GM12878 (cell line): ENCODE results near the gene PPIL3. TPM values are rescaled to one million over a fixed set of nuclear protein-coding genes. Genes with fewer than 3 reads are reported as not detected.
A peak's percentile ranks its signal among the peaks of the same experiment; 100 is the strongest.

Experiments used
- ATAC-seq: fragments of 200-7000 bp; cut with Tn5 transposase; 3 replicates; pipeline ENCODE4 v1.9.1; 2020; ENCODE audit warnings: mild to moderate bottlenecking, moderate library complexity
- BruUV-seq: library from RNA; stranded (reverse); fragments of 400-500 nt; replicated peaks from 2 replicates; lab custom pipeline; 2021; lab: Mats Ljungman, UMichigan
- CTCF ChIA-PET: fragments of 300-600 bp; sonication (Branson Sonifier 250); formaldehyde crosslinking; extraction: SDS; loops from one replicate; lab custom pipeline; 2021; ENCODE audit warnings: inconsistent platforms; lab: Yijun Ruan, JAX
- POLR2A ChIA-PET: fragments of 350-600 bp; formaldehyde crosslinking; extraction: SDS; loops from one replicate; lab custom pipeline; 2021; ENCODE audit warnings: inconsistent platforms; lab: Charles Lee
- RAD21 ChIA-PET: fragments of 300-600 bp; sonication (Branson Sonifier 250); formaldehyde crosslinking; loops from one replicate; lab custom pipeline; 2023; ENCODE audit warnings: antibody characterized with exemption; ENCODE audit not compliant: unreplicated experiment; lab: Charles Lee
- SMC1A ChIA-PET: fragments of 300-600 bp; sonication (Branson Sonifier 250); formaldehyde crosslinking; loops from one replicate; lab custom pipeline; 2023; ENCODE audit not compliant: unreplicated experiment, uncharacterized antibody; lab: Charles Lee
- DNase-seq: peaks from one replicate; pipeline ENCODE4 v3.0.0-alpha.2; 2011; ENCODE audit warnings: low read depth, low spot score
- FAIRE-seq: peaks from 3 replicates; lab custom pipeline; 2011; peaks lifted over from hg19 to GRCh38; lab: Jason Lieb, UNC
- H2AFZ ChIP-seq: 2 replicates; pipeline ENCODE4 v1.6.0; 2011; ENCODE audit warnings: low read depth, low read length, control low read depth; ENCODE audit not compliant: control insufficient read depth
- H3K27ac ChIP-seq: 2 replicates; pipeline ENCODE4 v1.5.1; 2011; ENCODE audit warnings: control low read depth; ENCODE audit not compliant: control insufficient read depth, insufficient read depth
- H3K27me3 ChIP-seq, 2 experiments: replicated peaks in 1 of 2; 2 replicates each; pipeline versions ENCODE4 v1.6.0 to v1.6.1; 2011; ENCODE audit warnings: low read length in 1 of 2; ENCODE audit not compliant: control insufficient read depth in 2 of 2, insufficient read depth in 2 of 2
- H3K36me3 ChIP-seq, 2 experiments: 2 replicates each; pipeline ENCODE4 v1.5.1; 2011; ENCODE audit warnings: low read length in 1 of 2; ENCODE audit not compliant: control insufficient read depth in 2 of 2, insufficient read depth in 2 of 2
- H3K4me1 ChIP-seq: 2 replicates; pipeline ENCODE4 v1.6.1; 2011; ENCODE audit warnings: mild to moderate bottlenecking, low read length, moderate library complexity, mixed read lengths; ENCODE audit not compliant: control insufficient read depth, insufficient read depth
- H3K4me2 ChIP-seq: 2 replicates; pipeline ENCODE4 v1.6.0; 2011; ENCODE audit warnings: control low read depth; ENCODE audit not compliant: control insufficient read depth, insufficient read depth
- H3K4me3 ChIP-seq: fragments of 200-600 bp; sonication (generic); 2 replicates; pipeline ENCODE4 v1.5.1; 2016
- H3K79me2 ChIP-seq: 2 replicates; pipeline ENCODE4 v1.6.0; 2011; ENCODE audit warnings: low read length; ENCODE audit not compliant: control insufficient read depth, insufficient read depth
- H3K9ac ChIP-seq: 2 replicates; pipeline ENCODE4 v1.8.0; 2011; ENCODE audit warnings: low read length, control low read depth, mixed read lengths; ENCODE audit not compliant: control insufficient read depth, insufficient read depth
- H3K9me3 ChIP-seq: replicated peaks from 3 replicates; pipeline ENCODE4 v1.5.1; 2011; ENCODE audit warnings: mild to moderate bottlenecking, low read length; ENCODE audit not compliant: control insufficient read depth, insufficient read depth
- H4K20me1 ChIP-seq: 2 replicates; pipeline ENCODE4 v1.6.0; 2011; ENCODE audit not compliant: control insufficient read depth, insufficient read depth
- WGBS: methylation state at CpG from one replicate; pipeline ENCODE4 v1.1.6; 2016; ENCODE audit warnings: low lambda C conversion rate; ENCODE audit not compliant: insufficient replicate concordance, insufficient coverage; ENCODE audit errors: missing lambda C conversion rate; 5-methylcytosine and 5-hydroxymethylcytosine counted together
- in situ Hi-C: fragments of 300-500 bp; cut with MboI; formaldehyde crosslinking; loops from 9 replicates; pipeline ENCODE4 v1.14.3; 2018; ENCODE audit warnings: mixed read lengths
- intact Hi-C: fragments of 100-400 bp; cut with micrococcal nuclease; formaldehyde crosslinking; loops from one replicate; pipeline ENCODE4 v1.14.2; 2022; ENCODE audit not compliant: unreplicated experiment
- polyA plus RNA-seq, 11 experiments: library from polyadenylated mRNA; depleted of rRNA in 4 of 11; unstranded in 6 of 11; stranded (reverse) in 5 of 11; fragments of >200 nt; fragmentation: Nextera tagmentation in 4 of 11; fragmentation: Illumina TruSeq in 1 of 11; extraction: Ambion mirVana in 4 of 11; extraction: Trizol in 1 of 11; gene quantifications; 1 replicate in 1 of 11; 2 replicates in 10 of 11; pipeline versions ENCODE4 v1.2.1 to v1.2.3, GENCODE V29; 2011 to 2016; ENCODE audit warnings: inconsistent platforms in 2 of 11, missing spikeins in 2 of 11, low read depth in 1 of 11
- total RNA-seq, 4 experiments: library from RNA; depleted of rRNA in 3 of 4; stranded (reverse); fragments of >200 nt in 3 of 4; fragmentation: Illumina TruSeq in 1 of 4; extraction: Trizol in 1 of 4; gene quantifications; 2 replicates each; pipeline versions ENCODE4 v1.2.1 to v1.2.3, GENCODE V29; 2013 to 2021
- TF ChIP-seq, protein P1 (sequence below): fragments of 450-650 bp; IDR thresholded peaks from 2 replicates; pipeline ENCODE4 v1.6.1; 2016; ENCODE audit warnings: mild to moderate bottlenecking, moderate library complexity, borderline replicate concordance
- TF ChIP-seq, protein P2 (sequence below): IDR thresholded peaks from 2 replicates; pipeline ENCODE4 v1.6.1; 2011; ENCODE audit warnings: borderline replicate concordance, low read depth, mild to moderate bottlenecking, moderate library complexity, low read length; ENCODE audit not compliant: insufficient read depth, poor library complexity, severe bottlenecking
- TF ChIP-seq, protein P3 (sequence below): IDR thresholded peaks from 2 replicates; pipeline ENCODE4 v1.6.1; 2012; ENCODE audit warnings: mild to moderate bottlenecking, low read depth, low read length

The PPIL3 gene
- total and polyA plus RNA-seq, 10 of the 15 experiments (the other 5 are each of a cell fraction or from before 2014, with no cell fraction given): 33.8 to 176 (median 59.1) TPM

DNA sequence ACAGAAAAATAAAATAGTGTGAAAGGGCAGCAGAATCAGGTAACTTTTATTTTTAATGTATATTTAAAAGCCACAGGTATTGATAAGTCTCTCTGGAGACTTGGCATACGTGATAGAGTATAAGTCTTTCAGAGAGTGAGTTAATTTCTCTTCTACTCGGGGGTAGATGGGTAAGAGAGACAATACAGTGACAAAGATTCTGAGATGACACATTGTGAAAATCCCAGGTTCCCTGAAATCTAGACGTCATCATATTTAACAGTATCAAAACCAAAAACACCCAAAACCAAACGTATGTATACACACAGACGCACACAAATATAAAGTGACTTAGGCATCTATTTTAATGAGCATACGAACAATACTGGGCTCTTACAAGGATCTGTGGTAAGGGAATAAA lies 33.6 kb upstream of the PPIL3 start:
- Histone ChIP-seq H3K27me3 (no peaks in the 10 kb centered on the region), H3K79me2 (no peaks in the 10 kb centered on the region), H3K27ac (no peak overlapping the region), H3K4me2 (no peak overlapping the region), H3K4me1 (no peaks in the 10 kb centered on the region), H3K36me3 (peaks cover 1 to 12% of the 10 kb centered on the region in 2 experiments; a peak in 3 of 4 replicates), H3K4me3 (no peak overlapping the region), H3K9me3 (no peaks in the 10 kb centered on the region), H3K9ac (no peak overlapping the region), H2AFZ (no peak overlapping the region), H4K20me1 (no peaks in the 10 kb centered on the region)
- intact Hi-C loops (no loop called here), in situ Hi-C loops (no loop called here)
- DNase-seq: no peak
- BruUV-seq: no TSS peak
- WGBS: 82% methylated on average over 6 of the region's 6 CpGs
- ChIA-PET CTCF (interaction anchor here (1.2 kb wide), 1 partner anchor 16 kb away, joined by 5 read pairs; no protein-coding TSS in a partner anchor), POLR2A (interaction anchor here (0.6 kb wide), 1 partner anchor 386 kb away, joined by 3 read pairs; no protein-coding TSS in a partner anchor), SMC1A (no interaction called here), RAD21 (no interaction called here)
- TF ChIP-seq, protein P1, sequence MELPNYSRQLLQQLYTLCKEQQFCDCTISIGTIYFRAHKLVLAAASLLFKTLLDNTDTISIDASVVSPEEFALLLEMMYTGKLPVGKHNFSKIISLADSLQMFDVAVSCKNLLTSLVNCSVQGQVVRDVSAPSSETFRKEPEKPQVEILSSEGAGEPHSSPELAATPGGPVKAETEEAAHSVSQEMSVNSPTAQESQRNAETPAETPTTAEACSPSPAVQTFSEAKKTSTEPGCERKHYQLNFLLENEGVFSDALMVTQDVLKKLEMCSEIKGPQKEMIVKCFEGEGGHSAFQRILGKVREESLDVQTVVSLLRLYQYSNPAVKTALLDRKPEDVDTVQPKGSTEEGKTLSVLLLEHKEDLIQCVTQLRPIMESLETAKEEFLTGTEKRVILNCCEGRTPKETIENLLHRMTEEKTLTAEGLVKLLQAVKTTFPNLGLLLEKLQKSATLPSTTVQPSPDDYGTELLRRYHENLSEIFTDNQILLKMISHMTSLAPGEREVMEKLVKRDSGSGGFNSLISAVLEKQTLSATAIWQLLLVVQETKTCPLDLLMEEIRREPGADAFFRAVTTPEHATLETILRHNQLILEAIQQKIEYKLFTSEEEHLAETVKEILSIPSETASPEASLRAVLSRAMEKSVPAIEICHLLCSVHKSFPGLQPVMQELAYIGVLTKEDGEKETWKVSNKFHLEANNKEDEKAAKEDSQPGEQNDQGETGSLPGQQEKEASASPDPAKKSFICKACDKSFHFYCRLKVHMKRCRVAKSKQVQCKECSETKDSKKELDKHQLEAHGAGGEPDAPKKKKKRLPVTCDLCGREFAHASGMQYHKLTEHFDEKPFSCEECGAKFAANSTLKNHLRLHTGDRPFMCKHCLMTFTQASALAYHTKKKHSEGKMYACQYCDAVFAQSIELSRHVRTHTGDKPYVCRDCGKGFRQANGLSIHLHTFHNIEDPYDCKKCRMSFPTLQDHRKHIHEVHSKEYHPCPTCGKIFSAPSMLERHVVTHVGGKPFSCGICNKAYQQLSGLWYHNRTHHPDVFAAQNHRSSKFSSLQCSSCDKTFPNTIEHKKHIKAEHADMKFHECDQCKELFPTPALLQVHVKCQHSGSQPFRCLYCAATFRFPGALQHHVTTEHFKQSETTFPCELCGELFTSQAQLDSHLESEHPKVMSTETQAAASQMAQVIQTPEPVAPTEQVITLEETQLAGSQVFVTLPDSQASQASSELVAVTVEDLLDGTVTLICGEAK: no peak
- no peak for FAIRE-seq
- no peak for ATAC-seq

DNA sequence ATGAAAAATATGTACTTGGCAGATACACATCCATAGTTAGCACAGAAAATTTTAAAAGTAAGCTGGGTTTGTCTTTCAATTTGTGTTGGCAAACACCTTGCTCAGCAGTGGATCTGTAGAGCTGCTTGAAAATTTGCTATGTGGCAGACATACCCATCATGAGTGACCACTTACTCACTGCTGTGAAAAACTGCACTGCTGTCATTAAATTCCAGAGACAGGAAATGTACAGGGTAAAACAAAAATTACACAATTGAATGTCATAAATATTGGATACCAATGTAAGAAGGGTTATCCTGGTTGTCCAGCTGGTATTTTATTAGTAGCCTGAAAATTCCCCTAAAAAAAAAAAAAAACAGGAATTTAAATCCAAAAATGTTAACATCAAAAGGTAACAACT lies 24.8 kb upstream of the PPIL3 start:
- ChIA-PET POLR2A (interaction anchor here (0.6 kb wide), 1 partner anchor 88 kb away, joined by 3 read pairs; no protein-coding TSS in a partner anchor), SMC1A (interaction anchor here (0.7 to 1.6 kb wide), 3 partner anchors 8 to 154 kb away, joined by 3 to 6 read pairs (median 4); no protein-coding TSS in a partner anchor), RAD21 (interaction anchor here (1.0 to 1.9 kb wide), 4 partner anchors 10 to 319 kb away, joined by 3 to 5 read pairs (median 4); no protein-coding TSS in a partner anchor), CTCF (interaction anchor here (1.1 to 1.7 kb wide), 4 partner anchors 12 to 263 kb away, joined by 3 to 5 read pairs (median 4); no protein-coding TSS in a partner anchor)
- DNase-seq: no peak
- Histone ChIP-seq H3K27me3 (no peaks in the 10 kb centered on the region), H3K79me2 (no peaks in the 10 kb centered on the region), H2AFZ (no peak overlapping the region), H3K27ac (no peak overlapping the region), H3K4me2 (no peak overlapping the region), H3K36me3 (peaks cover 0 to 26% of the 10 kb centered on the region in 2 experiments), H3K9ac (no peak overlapping the region), H3K4me1 (no peaks in the 10 kb centered on the region), H4K20me1 (no peaks in the 10 kb centered on the region), H3K9me3 (no peaks in the 10 kb centered on the region), H3K4me3 (no peak overlapping the region)
- ATAC-seq: no peak
- TF ChIP-seq, protein P2, sequence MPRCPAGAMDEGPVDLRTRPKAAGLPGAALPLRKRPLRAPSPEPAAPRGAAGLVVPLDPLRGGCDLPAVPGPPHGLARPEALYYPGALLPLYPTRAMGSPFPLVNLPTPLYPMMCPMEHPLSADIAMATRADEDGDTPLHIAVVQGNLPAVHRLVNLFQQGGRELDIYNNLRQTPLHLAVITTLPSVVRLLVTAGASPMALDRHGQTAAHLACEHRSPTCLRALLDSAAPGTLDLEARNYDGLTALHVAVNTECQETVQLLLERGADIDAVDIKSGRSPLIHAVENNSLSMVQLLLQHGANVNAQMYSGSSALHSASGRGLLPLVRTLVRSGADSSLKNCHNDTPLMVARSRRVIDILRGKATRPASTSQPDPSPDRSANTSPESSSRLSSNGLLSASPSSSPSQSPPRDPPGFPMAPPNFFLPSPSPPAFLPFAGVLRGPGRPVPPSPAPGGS: peak; percentile 69
- TF ChIP-seq, protein P3, sequence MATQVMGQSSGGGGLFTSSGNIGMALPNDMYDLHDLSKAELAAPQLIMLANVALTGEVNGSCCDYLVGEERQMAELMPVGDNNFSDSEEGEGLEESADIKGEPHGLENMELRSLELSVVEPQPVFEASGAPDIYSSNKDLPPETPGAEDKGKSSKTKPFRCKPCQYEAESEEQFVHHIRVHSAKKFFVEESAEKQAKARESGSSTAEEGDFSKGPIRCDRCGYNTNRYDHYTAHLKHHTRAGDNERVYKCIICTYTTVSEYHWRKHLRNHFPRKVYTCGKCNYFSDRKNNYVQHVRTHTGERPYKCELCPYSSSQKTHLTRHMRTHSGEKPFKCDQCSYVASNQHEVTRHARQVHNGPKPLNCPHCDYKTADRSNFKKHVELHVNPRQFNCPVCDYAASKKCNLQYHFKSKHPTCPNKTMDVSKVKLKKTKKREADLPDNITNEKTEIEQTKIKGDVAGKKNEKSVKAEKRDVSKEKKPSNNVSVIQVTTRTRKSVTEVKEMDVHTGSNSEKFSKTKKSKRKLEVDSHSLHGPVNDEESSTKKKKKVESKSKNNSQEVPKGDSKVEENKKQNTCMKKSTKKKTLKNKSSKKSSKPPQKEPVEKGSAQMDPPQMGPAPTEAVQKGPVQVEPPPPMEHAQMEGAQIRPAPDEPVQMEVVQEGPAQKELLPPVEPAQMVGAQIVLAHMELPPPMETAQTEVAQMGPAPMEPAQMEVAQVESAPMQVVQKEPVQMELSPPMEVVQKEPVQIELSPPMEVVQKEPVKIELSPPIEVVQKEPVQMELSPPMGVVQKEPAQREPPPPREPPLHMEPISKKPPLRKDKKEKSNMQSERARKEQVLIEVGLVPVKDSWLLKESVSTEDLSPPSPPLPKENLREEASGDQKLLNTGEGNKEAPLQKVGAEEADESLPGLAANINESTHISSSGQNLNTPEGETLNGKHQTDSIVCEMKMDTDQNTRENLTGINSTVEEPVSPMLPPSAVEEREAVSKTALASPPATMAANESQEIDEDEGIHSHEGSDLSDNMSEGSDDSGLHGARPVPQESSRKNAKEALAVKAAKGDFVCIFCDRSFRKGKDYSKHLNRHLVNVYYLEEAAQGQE: no peak
- no peak for FAIRE-seq
- intact Hi-C loops: no loop called here
- no TSS peak for BruUV-seq
- in situ Hi-C loops: no loop called here
